Activated effector memory CD4-positive, alpha-beta T cell treated with Interleukin-2 at 50 U/mL for 16 hours (primary cell): ENCODE data around the gene DICER1.
"Not testable (repeated sequence)": the region's sequence is repeated elsewhere in the genome, so short reads cannot be mapped to it uniquely, and the experiment has no call there.

Source experiments
- DNase-seq: peaks from one replicate; pipeline ENCODE4 v3.0.0-alpha.2; 2020

The DICER1 gene

GRCh38 chr14:95157327-95158189 is at the start of gene DICER1:
Gene DICER1, minus strand, starts transcription at chr14:95157529. Its CDS starts 24,071 bp downstream, at chr14:95133458.
- DNase-seq, result peak; percentile 91

GRCh38 chr14:95206534-95206933 is 49.2 kb upstream of the DICER1 start:
- no peak for DNase-seq

- no peak for DNase-seq
These were observed 47.4 kb upstream of the DICER1 start for GRCh38 chr14:95204705-95205104.

GRCh38 chr14:95201745-95202144 is 44.4 kb upstream of the DICER1 start:
- DNase-seq, result not testable (repeated sequence)

- no peak for DNase-seq
These were observed 43.1 kb upstream of the DICER1 start for GRCh38 chr14:95200404-95200803.

GRCh38 chr14:95199298-95199983 is 42.1 kb upstream of the DICER1 start:
- no peak for DNase-seq

GRCh38 chr14:95198320-95198719 is 41.0 kb upstream of the DICER1 start:
- DNase-seq, result no peak

GRCh38 chr14:95197551-95197950 is 40.2 kb upstream of the DICER1 start:
- DNase-seq, result no peak

- no peak for DNase-seq
These were observed 39.7 kb upstream of the DICER1 start for GRCh38 chr14:95196826-95197545.

- DNase-seq, result no peak
These were observed 38.9 kb upstream of the DICER1 start for GRCh38 chr14:95196268-95196667.

- no peak for DNase-seq
These were observed 37.7 kb upstream of the DICER1 start for GRCh38 chr14:95195031-95195430.

- DNase-seq, result no peak
These were observed 35.8 kb upstream of the DICER1 start for GRCh38 chr14:95193081-95193480.

GRCh38 chr14:95192311-95192710 is 35.0 kb upstream of the DICER1 start:
- DNase-seq, result no peak

GRCh38 chr14:95191445-95192199 is 34.3 kb upstream of the DICER1 start:
- DNase-seq, result no peak

- no peak for DNase-seq
These were observed 33.5 kb upstream of the DICER1 start for GRCh38 chr14:95190857-95191256.

- no peak for DNase-seq
These were observed 33.1 kb upstream of the DICER1 start for GRCh38 chr14:95190346-95190840.

- no peak for DNase-seq
These were observed 32.2 kb upstream of the DICER1 start for GRCh38 chr14:95189367-95190132.

- no peak for DNase-seq
These were observed 31.1 kb upstream of the DICER1 start for GRCh38 chr14:95188380-95188779.

GRCh38 chr14:95185767-95186392 is 28.6 kb upstream of the DICER1 start:
- DNase-seq, result no peak

GRCh38 chr14:95185033-95185766 is 27.9 kb upstream of the DICER1 start:
- DNase-seq, result no peak

- DNase-seq, result no peak
These were observed 27.1 kb upstream of the DICER1 start for GRCh38 chr14:95184413-95184790.
